ENCODE data around the gene GLUD1.

DNA sequence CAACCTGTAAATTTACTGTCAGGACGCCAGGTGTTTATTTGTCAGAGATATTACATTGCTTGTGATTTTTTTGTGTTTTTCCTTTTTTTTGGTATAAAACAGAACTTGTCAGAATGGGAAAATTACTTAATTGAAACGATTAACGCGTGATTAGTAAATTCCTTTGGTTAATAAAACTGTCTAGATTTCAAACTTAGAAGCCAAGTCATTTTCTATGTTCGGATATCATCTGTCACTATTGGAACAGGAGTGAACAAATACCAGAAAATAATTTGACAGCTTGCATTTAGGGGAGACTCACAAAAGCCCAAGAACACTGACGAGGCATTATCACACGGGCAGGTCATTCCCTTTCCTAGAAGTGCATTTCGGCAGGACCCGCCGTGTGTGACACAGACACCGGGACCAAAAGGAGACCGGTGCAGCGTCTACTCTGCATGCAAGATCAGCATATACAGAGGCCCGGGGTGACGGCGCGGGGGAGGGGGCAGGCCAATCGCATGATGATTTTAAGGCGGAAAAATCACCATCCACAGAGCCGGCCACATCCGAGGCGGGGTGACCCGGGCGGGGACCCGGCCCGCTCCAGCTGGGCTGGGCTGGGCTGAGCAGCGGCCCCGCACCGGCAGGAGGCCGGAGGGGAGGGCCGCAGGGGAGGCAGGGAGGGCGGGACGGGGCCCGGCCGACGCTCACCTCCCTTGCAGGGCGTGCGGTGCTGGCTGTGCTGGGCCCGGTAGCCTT is 841 bp downstream of the GLUD1 start:
- TF ChIP-seq, protein P1, sequence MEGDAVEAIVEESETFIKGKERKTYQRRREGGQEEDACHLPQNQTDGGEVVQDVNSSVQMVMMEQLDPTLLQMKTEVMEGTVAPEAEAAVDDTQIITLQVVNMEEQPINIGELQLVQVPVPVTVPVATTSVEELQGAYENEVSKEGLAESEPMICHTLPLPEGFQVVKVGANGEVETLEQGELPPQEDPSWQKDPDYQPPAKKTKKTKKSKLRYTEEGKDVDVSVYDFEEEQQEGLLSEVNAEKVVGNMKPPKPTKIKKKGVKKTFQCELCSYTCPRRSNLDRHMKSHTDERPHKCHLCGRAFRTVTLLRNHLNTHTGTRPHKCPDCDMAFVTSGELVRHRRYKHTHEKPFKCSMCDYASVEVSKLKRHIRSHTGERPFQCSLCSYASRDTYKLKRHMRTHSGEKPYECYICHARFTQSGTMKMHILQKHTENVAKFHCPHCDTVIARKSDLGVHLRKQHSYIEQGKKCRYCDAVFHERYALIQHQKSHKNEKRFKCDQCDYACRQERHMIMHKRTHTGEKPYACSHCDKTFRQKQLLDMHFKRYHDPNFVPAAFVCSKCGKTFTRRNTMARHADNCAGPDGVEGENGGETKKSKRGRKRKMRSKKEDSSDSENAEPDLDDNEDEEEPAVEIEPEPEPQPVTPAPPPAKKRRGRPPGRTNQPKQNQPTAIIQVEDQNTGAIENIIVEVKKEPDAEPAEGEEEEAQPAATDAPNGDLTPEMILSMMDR (IDR thresholded peaks at IDR 0.05) = peak in 1 of 4 experiments; percentile 3
- no peak for TF ChIP-seq POLR2A (IDR thresholded peaks at IDR 0.05)
- no peak for TF ChIP-seq POLR2AphosphoS5 (IDR thresholded peaks at IDR 0.05)
